ENCODE measurements around the gene IGFBP6.

The IGFBP6 gene

DNA sequence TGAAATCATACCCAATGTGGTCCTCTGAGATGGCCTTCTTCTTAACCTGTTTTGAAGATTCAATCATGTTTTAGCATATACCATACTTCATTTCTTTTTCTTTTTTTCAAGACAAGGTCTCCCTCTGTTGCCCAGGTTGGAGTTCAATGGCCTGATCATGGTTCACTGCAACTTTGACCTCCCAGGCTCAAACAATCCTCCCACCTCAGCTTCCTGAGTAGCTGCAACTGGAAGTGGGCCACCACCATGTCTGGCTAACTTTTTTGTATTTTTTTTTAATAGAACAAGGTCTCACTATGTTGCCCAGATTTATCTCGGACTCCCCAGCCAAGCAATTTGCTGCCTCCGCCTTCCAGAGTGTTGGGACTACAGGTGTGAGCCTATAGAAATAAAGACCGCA lies 36.3 kb downstream of the IGFBP6 start:
- no peak for DNase-seq (ENCODE audit: extremely low read depth, low read depth)
- H3K4me3 ChIP-seq (replicated peaks; ENCODE audit: low read depth, low read length), result no peak overlapping the region
- TF ChIP-seq, protein P1, sequence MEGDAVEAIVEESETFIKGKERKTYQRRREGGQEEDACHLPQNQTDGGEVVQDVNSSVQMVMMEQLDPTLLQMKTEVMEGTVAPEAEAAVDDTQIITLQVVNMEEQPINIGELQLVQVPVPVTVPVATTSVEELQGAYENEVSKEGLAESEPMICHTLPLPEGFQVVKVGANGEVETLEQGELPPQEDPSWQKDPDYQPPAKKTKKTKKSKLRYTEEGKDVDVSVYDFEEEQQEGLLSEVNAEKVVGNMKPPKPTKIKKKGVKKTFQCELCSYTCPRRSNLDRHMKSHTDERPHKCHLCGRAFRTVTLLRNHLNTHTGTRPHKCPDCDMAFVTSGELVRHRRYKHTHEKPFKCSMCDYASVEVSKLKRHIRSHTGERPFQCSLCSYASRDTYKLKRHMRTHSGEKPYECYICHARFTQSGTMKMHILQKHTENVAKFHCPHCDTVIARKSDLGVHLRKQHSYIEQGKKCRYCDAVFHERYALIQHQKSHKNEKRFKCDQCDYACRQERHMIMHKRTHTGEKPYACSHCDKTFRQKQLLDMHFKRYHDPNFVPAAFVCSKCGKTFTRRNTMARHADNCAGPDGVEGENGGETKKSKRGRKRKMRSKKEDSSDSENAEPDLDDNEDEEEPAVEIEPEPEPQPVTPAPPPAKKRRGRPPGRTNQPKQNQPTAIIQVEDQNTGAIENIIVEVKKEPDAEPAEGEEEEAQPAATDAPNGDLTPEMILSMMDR (IDR thresholded peaks at IDR 0.05; ENCODE audit: low read depth, low read length, missing control alignments), result no peak

DNA sequence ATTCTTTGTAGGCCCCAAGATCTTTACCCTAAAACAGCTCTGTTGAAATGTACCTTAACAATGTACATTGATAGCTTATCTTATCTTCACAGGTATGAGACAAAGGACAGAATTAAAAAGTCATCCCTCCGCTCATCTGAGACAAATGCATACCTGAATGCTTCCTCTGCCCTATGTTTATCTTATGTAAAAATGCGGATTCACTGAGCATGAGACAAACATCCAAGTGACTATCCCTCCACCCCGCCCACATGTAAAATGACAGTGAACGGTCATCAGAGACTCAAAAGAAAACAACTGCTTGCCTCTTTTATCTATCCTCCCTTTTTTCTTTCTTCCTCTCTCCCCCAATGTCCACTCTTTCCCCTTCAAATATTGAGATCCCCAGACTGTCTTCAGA lies 45.9 kb downstream of the IGFBP6 start:
- TF ChIP-seq, protein P1 (IDR thresholded peaks at IDR 0.05; ENCODE audit: low read depth, low read length, missing control alignments), result no peak
- DNase-seq (ENCODE audit: extremely low read depth, low read depth), result no peak

GRCh38 chr12:53145383-53146260 lies 48.2 kb downstream of the IGFBP6 start:
- H3K4me3 ChIP-seq (replicated peaks; ENCODE audit: low read depth, low read length), result no peak overlapping the region
- no peak for DNase-seq (ENCODE audit: extremely low read depth, low read depth)
- TF ChIP-seq, protein P1 (IDR thresholded peaks at IDR 0.05; ENCODE audit: low read depth, low read length, missing control alignments), result no peak

More for the DNA sequence above, 45.9 kb downstream of the IGFBP6 start:
- H3K4me3 ChIP-seq (replicated peaks; ENCODE audit: low read depth, low read length), result no peak overlapping the region

GRCh38 chr12:53147181-53147580 lies 49.7 kb downstream of the IGFBP6 start:
- no peak for DNase-seq (ENCODE audit: extremely low read depth, low read depth)
- TF ChIP-seq, protein P1 (IDR thresholded peaks at IDR 0.05; ENCODE audit: low read depth, low read length, missing control alignments), result no peak
- H3K4me3 ChIP-seq (replicated peaks; ENCODE audit: low read depth, low read length), result no peak overlapping the region

DNA sequence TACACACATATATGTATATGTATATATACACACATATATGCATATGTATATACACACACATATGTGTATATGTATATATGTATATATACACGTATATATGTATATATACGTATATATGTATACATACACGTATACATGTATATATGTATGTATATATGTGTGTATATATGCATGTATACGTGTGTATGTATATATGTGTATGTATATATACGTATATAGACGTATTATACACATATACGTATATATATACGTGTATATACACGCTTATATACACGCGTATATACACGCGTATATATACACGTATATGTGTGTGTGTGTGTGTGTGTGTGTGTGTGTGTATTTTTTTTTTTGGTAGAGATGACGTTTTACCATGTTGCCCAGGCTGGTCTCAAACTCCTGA lies 50.2 kb downstream of the IGFBP6 start:
- TF ChIP-seq, protein P1 (IDR thresholded peaks at IDR 0.05; ENCODE audit: low read depth, low read length, missing control alignments), result no peak
- H3K4me3 ChIP-seq (replicated peaks; ENCODE audit: low read depth, low read length), result no peak overlapping the region
- no peak for DNase-seq (ENCODE audit: extremely low read depth, low read depth)

DNA sequence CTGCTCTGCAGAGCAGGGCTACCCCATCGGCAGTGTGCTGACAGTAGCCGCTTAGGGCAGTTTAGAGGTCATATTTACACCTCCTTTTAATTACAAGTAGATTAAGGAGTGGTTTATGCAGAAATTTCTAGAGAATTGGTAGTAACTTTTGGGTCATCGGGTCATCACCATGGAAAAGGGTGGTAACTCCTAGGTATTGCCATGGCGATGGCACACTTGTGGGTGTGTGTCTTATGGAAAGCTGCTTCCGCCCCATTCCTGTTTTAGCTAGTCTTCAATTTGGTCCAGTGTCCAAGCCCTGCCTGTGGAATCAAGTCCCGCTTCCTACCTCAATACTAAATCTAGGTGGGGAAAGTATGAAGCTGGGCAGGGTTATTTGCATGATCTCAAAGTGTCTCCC lies 53.6 kb downstream of the IGFBP6 start:
- H3K4me3 ChIP-seq (replicated peaks; ENCODE audit: low read depth, low read length), result no peak overlapping the region
- TF ChIP-seq, protein P1 (IDR thresholded peaks at IDR 0.05; ENCODE audit: low read depth, low read length, missing control alignments), result no peak
- no peak for DNase-seq (ENCODE audit: extremely low read depth, low read depth)

Measured in HFF-Myc (cell line).